Measurements from ENCODE around the gene MTMR3. TPM values are rescaled to one million over a fixed set of nuclear protein-coding genes. Genes with fewer than 3 reads are reported as not detected.

Gene MTMR3
- total and polyA plus RNA-seq, 4 donors, result 6.0 to 38.8 (median 17.1) TPM

DNA sequence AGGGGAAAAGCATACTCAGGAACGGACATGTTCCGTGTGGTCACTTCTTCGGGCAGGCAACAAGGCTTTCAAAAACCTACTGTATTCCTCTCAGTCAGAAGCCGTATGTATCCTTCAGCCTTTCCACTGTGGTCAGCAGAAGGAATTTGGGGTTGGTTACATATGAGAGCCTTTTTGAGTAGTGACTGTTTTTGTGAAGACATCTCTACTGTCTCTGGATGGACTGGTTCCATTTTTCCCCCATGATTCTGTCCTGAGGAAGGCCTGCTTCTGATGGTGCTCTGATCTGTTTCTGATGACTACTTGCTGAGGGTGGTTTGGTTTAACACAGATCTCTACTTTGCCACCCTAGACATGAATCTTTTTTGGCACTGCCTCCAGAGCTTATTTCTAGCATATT is 133.6 kb downstream of the MTMR3 start:
- H3K27me3 ChIP-seq (ENCODE audit: control insufficient read depth in 4 of 4, insufficient read depth in 4 of 4, low read length in 3 of 4), result no peaks in the 10 kb centered on the region
- H3K4me3 ChIP-seq (ENCODE audit: low read depth in 1 of 3, low read length in 3 of 3), result no peak overlapping the region
- TF ChIP-seq REST (IDR thresholded peaks at IDR 0.05), result no peak
- TF ChIP-seq YY1 (IDR thresholded peaks at IDR 0.05), result no peak
- TF ChIP-seq JUND (IDR thresholded peaks at IDR 0.05), result no peak
- TF ChIP-seq EGR1 (IDR thresholded peaks at IDR 0.05; ENCODE audit: low read depth in 2 of 2), result no peak
- TF ChIP-seq RAD21 (IDR thresholded peaks at IDR 0.05), result no peak
- no peak for TF ChIP-seq HNF4A (conservative IDR thresholded peaks at IDR 0.05)
- TF ChIP-seq, protein P1, sequence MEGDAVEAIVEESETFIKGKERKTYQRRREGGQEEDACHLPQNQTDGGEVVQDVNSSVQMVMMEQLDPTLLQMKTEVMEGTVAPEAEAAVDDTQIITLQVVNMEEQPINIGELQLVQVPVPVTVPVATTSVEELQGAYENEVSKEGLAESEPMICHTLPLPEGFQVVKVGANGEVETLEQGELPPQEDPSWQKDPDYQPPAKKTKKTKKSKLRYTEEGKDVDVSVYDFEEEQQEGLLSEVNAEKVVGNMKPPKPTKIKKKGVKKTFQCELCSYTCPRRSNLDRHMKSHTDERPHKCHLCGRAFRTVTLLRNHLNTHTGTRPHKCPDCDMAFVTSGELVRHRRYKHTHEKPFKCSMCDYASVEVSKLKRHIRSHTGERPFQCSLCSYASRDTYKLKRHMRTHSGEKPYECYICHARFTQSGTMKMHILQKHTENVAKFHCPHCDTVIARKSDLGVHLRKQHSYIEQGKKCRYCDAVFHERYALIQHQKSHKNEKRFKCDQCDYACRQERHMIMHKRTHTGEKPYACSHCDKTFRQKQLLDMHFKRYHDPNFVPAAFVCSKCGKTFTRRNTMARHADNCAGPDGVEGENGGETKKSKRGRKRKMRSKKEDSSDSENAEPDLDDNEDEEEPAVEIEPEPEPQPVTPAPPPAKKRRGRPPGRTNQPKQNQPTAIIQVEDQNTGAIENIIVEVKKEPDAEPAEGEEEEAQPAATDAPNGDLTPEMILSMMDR (IDR thresholded peaks at IDR 0.05; ENCODE audit: low read depth, low read length, missing input control), result no peak
- TF ChIP-seq FOXA1 (IDR thresholded peaks at IDR 0.05), result no peak
- no peak for TF ChIP-seq HNF4G (IDR thresholded peaks at IDR 0.05)
- TF ChIP-seq MAX (IDR thresholded peaks at IDR 0.05), result no peak
- no peak for TF ChIP-seq FOXA2 (IDR thresholded peaks at IDR 0.05)
- no peak for TF ChIP-seq GABPA (IDR thresholded peaks at IDR 0.05 in 1 of 2, conservative IDR thresholded peaks at IDR 0.05 in 1 of 2)
- no peak for TF ChIP-seq RXRA (IDR thresholded peaks at IDR 0.05)
- no peak for TF ChIP-seq TAF1 (conservative IDR thresholded peaks at IDR 0.05)
- no peak for TF ChIP-seq SP1 (IDR thresholded peaks at IDR 0.05)
- TF ChIP-seq, protein P2, sequence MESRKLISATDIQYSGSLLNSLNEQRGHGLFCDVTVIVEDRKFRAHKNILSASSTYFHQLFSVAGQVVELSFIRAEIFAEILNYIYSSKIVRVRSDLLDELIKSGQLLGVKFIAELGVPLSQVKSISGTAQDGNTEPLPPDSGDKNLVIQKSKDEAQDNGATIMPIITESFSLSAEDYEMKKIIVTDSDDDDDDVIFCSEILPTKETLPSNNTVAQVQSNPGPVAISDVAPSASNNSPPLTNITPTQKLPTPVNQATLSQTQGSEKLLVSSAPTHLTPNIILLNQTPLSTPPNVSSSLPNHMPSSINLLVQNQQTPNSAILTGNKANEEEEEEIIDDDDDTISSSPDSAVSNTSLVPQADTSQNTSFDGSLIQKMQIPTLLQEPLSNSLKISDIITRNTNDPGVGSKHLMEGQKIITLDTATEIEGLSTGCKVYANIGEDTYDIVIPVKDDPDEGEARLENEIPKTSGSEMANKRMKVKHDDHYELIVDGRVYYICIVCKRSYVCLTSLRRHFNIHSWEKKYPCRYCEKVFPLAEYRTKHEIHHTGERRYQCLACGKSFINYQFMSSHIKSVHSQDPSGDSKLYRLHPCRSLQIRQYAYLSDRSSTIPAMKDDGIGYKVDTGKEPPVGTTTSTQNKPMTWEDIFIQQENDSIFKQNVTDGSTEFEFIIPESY (IDR thresholded peaks at IDR 0.05), result no peak
- no peak for TF ChIP-seq NR2F2 (IDR thresholded peaks at IDR 0.05)
- TF ChIP-seq, protein P3, sequence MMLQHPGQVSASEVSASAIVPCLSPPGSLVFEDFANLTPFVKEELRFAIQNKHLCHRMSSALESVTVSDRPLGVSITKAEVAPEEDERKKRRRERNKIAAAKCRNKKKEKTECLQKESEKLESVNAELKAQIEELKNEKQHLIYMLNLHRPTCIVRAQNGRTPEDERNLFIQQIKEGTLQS (IDR thresholded peaks at IDR 0.05), result no peak
- no peak overlapping the region for H3K9ac ChIP-seq (ENCODE audit: low read depth in 1 of 2, low read length in 2 of 2)
- H3K4me1 ChIP-seq (ENCODE audit: control insufficient read depth in 4 of 4, insufficient read depth in 4 of 4, low read length in 3 of 4), result no peaks in the 10 kb centered on the region
- no peak for DNase-seq (ENCODE audit: low spot score)
- no peaks in the 10 kb centered on the region for H3K9me3 ChIP-seq (ENCODE audit: control insufficient read depth in 4 of 4, low read length in 3 of 4)
- H3K27ac ChIP-seq (ENCODE audit: low read depth in 1 of 2, low read length in 2 of 2), result no peak overlapping the region
- 95% methylated on average over 4 of the region's 4 CpGs for WGBS
- H3K36me3 ChIP-seq (ENCODE audit: control insufficient read depth in 4 of 4, insufficient read depth in 3 of 4, low read depth in 1 of 4, low read length in 3 of 4), result peaks cover 14 to 84% (median 61%) of the 10 kb centered on the region in 4 donors
